HL-60 (cell line): Measurements from ENCODE around the gene TMOD2.

ENCODE experiments used
- DNase-seq, 2 experiments: peaks; one replicate each; pipeline ENCODE4 v3.0.0-alpha.2; 2010 to 2020; ENCODE audit warnings: low read depth in 1 of 2, low spot score in 1 of 2
- H3K27ac ChIP-seq: fragments of 250-450 bp; sonication (Bioruptor Pico); replicated peaks from 2 replicates; pipeline ENCODE4 v1.5.1; 2020; ENCODE audit warnings: mild to moderate bottlenecking, moderate library complexity
- H3K27me3 ChIP-seq: fragments of 250-450 bp; sonication (Bioruptor Pico); 2 replicates; pipeline ENCODE4 v1.5.1; 2021; ENCODE audit warnings: mild to moderate bottlenecking, moderate library complexity; ENCODE audit not compliant: insufficient read depth, poor library complexity, severe bottlenecking
- H3K4me3 ChIP-seq: replicated peaks from 2 replicates; pipeline ENCODE4 v1.5.1; 2011; ENCODE audit warnings: mild to moderate bottlenecking, control low read depth, low read length; ENCODE audit not compliant: insufficient read depth
- CTCF ChIP-seq: IDR thresholded peaks from one replicate; pipeline ENCODE4 v1.5.1; 2011; ENCODE audit warnings: low read length, control low read depth, inconsistent platforms; ENCODE audit not compliant: insufficient read depth
- GABPA ChIP-seq: IDR thresholded peaks from 2 replicates; pipeline ENCODE4 v1.6.1; 2012; ENCODE audit warnings: low read depth
- POLR2AphosphoS5 ChIP-seq: IDR thresholded peaks from 2 replicates; pipeline ENCODE4 v1.6.1; 2012; ENCODE audit warnings: low read depth
- SPI1 ChIP-seq: IDR thresholded peaks from 2 replicates; pipeline ENCODE4 v1.6.1; 2012; ENCODE audit warnings: low read depth, mild to moderate bottlenecking, borderline replicate concordance
- TF ChIP-seq, protein P1 (sequence below): IDR thresholded peaks from 2 replicates; pipeline ENCODE4 v1.6.1; 2012; ENCODE audit warnings: low read depth; ENCODE audit not compliant: insufficient replicate concordance

Gene TMOD2

DNA sequence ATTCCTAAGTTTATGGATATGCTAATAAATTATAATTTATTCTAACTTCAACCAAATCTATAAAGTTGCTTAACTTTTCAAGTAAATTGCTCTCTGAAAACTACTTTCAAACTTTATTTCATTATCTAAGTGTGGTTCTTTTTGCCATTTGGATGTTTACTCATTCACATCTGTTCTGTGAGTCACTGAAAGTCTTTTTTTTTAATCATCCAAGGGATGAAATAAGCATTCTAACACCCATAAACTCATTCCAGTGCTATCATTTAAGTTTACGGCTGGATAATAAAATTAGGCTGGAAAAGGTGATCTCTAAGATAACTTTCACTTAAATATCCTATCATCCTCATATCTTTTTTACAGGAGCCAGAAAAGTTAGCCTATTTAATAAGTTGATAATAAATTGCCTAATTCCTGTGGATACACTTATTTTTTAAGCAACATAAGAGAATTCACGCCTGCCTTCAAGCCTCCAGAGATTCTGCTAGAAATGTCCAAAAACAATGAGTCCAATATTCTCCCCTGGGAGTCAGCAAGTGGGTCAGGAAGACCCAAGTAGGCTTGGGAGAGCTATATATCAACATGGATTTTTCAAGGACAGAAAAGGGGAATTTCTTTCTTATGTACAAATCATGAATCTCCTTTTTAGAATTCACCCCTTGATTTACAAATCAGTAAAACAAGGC, 44.3 kb upstream of the TMOD2 start:
- DNase-seq, result no peak
- H3K27me3 ChIP-seq, result no peaks in the 10 kb centered on the region
- TF ChIP-seq GABPA (no peak), SPI1 (no peak), POLR2AphosphoS5 (no peak), CTCF (no peak)
- TF ChIP-seq, protein P1, sequence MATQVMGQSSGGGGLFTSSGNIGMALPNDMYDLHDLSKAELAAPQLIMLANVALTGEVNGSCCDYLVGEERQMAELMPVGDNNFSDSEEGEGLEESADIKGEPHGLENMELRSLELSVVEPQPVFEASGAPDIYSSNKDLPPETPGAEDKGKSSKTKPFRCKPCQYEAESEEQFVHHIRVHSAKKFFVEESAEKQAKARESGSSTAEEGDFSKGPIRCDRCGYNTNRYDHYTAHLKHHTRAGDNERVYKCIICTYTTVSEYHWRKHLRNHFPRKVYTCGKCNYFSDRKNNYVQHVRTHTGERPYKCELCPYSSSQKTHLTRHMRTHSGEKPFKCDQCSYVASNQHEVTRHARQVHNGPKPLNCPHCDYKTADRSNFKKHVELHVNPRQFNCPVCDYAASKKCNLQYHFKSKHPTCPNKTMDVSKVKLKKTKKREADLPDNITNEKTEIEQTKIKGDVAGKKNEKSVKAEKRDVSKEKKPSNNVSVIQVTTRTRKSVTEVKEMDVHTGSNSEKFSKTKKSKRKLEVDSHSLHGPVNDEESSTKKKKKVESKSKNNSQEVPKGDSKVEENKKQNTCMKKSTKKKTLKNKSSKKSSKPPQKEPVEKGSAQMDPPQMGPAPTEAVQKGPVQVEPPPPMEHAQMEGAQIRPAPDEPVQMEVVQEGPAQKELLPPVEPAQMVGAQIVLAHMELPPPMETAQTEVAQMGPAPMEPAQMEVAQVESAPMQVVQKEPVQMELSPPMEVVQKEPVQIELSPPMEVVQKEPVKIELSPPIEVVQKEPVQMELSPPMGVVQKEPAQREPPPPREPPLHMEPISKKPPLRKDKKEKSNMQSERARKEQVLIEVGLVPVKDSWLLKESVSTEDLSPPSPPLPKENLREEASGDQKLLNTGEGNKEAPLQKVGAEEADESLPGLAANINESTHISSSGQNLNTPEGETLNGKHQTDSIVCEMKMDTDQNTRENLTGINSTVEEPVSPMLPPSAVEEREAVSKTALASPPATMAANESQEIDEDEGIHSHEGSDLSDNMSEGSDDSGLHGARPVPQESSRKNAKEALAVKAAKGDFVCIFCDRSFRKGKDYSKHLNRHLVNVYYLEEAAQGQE, result no peak
- H3K27ac ChIP-seq, result no peak overlapping the region
- H3K4me3 ChIP-seq, result no peak overlapping the region

DNA sequence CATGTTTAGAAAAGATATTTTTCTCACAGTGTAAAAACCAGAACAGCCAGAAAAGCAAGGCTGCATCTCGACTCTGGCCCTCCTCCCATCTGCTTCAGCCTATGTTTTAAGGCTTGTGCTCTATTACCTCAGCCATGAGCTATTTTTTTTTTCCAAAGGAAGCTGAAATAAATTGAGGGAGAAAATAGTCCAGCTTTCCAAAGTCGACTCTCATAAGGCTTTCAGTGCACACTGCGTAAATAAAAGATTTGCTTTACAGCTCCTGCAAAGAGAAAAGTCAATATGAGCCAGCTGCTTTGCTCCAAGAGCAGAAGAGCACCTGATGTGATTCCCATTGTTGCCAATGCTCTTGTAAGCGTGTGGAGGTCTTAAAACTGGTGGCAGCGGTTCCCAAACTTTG, 43.4 kb upstream of the TMOD2 start:
- no peak overlapping the region for H3K27ac ChIP-seq
- H3K4me3 ChIP-seq, result no peak overlapping the region
- no peak for DNase-seq
- TF ChIP-seq GABPA (no peak), CTCF (no peak), POLR2AphosphoS5 (no peak), SPI1 (no peak)
- TF ChIP-seq, protein P1, result no peak
- H3K27me3 ChIP-seq, result no peaks in the 10 kb centered on the region

- Histone ChIP-seq H3K4me3 (no peak overlapping the region), H3K27me3 (no peaks in the 10 kb centered on the region), H3K27ac (no peak overlapping the region)
- DNase-seq, result peak in 1 of 2 experiments; percentile 31
- peak; percentile 41; the same call in 1 of the 2 replicates for TF ChIP-seq SPI1
- no peak for TF ChIP-seq POLR2AphosphoS5
- TF ChIP-seq, protein P1, result no peak
- TF ChIP-seq CTCF, result no peak
- no peak for TF ChIP-seq GABPA
Observed at GRCh38 chr15:51709031-51709430, 42.4 kb upstream of the TMOD2 start.
